ENCODE data around the gene MAP2. TPM values are rescaled to one million over a fixed set of nuclear protein-coding genes. Genes with fewer than 3 reads are reported as not detected.

Gene MAP2
- total and polyA plus RNA-seq, 2 of the 13 experiments (the other 11 are each of a cell fraction or from before 2014, with no cell fraction given): 0.08 TPM; not detected in 1

GRCh38 chr2:209762563-209762962, 338.7 kb downstream of the MAP2 start:
- H3K4me2 ChIP-seq (ENCODE audit: low read depth, low read length): no peak overlapping the region
- in situ Hi-C loops (cut with HindIII; ENCODE audit: extremely low pct_ligation_motif_present, low pct_unique_long_range_greater_than_20kb) (no loop called here), intact Hi-C loops (cut with micrococcal nuclease; ENCODE audit: unreplicated experiment) (no loop called here)
- no peaks in the 10 kb centered on the region for H3K4me1 ChIP-seq (ENCODE audit: insufficient read depth, low read length)
- DNase-seq (ENCODE audit: low spot score) (no peak), FAIRE-seq (no peak), ATAC-seq (no peak)
- no peaks in the 10 kb centered on the region for H3K36me3 ChIP-seq (replicated peaks in 1 of 2; ENCODE audit: control insufficient read depth in 1 of 2, insufficient read depth in 2 of 2, low read length in 2 of 2)
- no peak overlapping the region for H3K9ac ChIP-seq (ENCODE audit: insufficient read depth, low read depth, low read length)
- no peaks in the 10 kb centered on the region for H3K79me2 ChIP-seq (ENCODE audit: insufficient read depth, low read length)
- no peaks in the 10 kb centered on the region for H4K20me1 ChIP-seq (ENCODE audit: insufficient read depth, low read length)
- TF ChIP-seq CEBPZ (IDR thresholded peaks at IDR 0.05; ENCODE audit: low read length) (no peak), CC2D1A (CRISPR knock-in tag; IDR thresholded peaks at IDR 0.05) (no peak), ATF7 (IDR thresholded peaks at IDR 0.05) (no peak), ATF7 (CRISPR knock-in tag; IDR thresholded peaks at IDR 0.05) (no peak), ETV5 (CRISPR knock-in tag; IDR thresholded peaks at IDR 0.05; ENCODE audit: borderline replicate concordance) (no peak), ZNF124 (CRISPR knock-in tag; IDR thresholded peaks at IDR 0.05) (no peak), NR2F6 (IDR thresholded peaks at IDR 0.05) (no peak), NR2F6 (CRISPR knock-in tag; IDR thresholded peaks at IDR 0.05) (no peak), U2AF2 (IDR thresholded peaks at IDR 0.05; ENCODE audit: low read depth, low read length) (no peak), ZNF17 (CRISPR knock-in tag; IDR thresholded peaks at IDR 0.05) (no peak), ZHX1 (CRISPR knock-in tag; IDR thresholded peaks at IDR 0.05; ENCODE audit: low read depth) (no peak), ZNF235 (CRISPR knock-in tag; IDR thresholded peaks at IDR 0.05; ENCODE audit: borderline replicate concordance) (no peak), ZNF878 (CRISPR knock-in tag; IDR thresholded peaks at IDR 0.05) (no peak), ZNF207 (IDR thresholded peaks at IDR 0.05; ENCODE audit: borderline replicate concordance) (no peak), LCORL (IDR thresholded peaks at IDR 0.05) (no peak), LCORL (CRISPR knock-in tag; IDR thresholded peaks at IDR 0.05) (no peak), FOXO4 (CRISPR knock-in tag; conservative IDR thresholded peaks at IDR 0.05) (no peak)
- no peaks in the 10 kb centered on the region for H3K27me3 ChIP-seq (ENCODE audit: control insufficient read depth in 1 of 2, insufficient read depth in 2 of 2, low read length in 2 of 2)
- no TSS peak for BruUV-seq (replicated peaks)
- ChIA-PET POLR2A (no interaction called here), CTCF (ENCODE audit: low intra/inter-chr PET ratio, low total read pairs) (no interaction called here)
- no peaks in the 10 kb centered on the region for H3K9me3 ChIP-seq (ENCODE audit: low read length)
- H3K27ac ChIP-seq (ENCODE audit: extremely low read length, insufficient read depth, low read length): no peak overlapping the region
- H3K4me3 ChIP-seq (replicated peaks in 1 of 3; ENCODE audit: insufficient read depth in 1 of 3, low read depth in 2 of 3, low read length in 3 of 3): no peak overlapping the region
- H2AFZ ChIP-seq (ENCODE audit: low read length): no peak overlapping the region

All from HepG2 (cell line).